ENCODE data around the gene ZNF846. TPM values are rescaled to one million over a fixed set of nuclear protein-coding genes. Genes with fewer than 3 reads are reported as not detected.
"Not testable (repeated sequence)": the region's sequence is repeated elsewhere in the genome, so short reads cannot be mapped to it uniquely, and the experiment has no call there.

The ZNF846 gene
- total RNA-seq, 1 donor from 2014 or later: 6.9 TPM

DNA sequence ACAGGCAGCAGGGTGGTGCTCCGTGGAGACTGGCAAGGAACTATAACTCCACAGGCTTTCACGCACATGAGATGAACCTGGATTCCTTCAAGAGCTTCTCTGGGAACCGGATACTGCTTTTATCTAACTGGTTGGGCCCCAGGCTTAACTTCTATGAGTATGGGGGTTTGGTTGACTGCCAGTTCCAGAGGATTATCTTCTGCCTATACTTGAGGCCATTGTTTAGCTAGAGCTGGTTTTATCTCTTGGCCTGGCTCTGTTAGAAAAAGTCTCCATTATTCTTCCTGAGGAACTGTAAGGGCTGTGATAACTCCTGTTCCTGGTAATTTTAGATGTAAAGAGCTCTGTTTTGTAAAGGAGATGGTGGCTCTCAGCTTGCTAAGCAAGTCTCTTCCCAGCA lies 40.9 kb downstream of the ZNF846 start:
- TF ChIP-seq CTCF (IDR thresholded peaks at IDR 0.05; ENCODE audit: borderline replicate concordance): no peak
- DNase-seq: no peak
- Histone ChIP-seq H3K36me3 (no peaks in the 10 kb centered on the region), H3K9me3 (replicated peaks) (peaks cover 13% of the 10 kb centered on the region), H3K4me3 (no peak overlapping the region), H3K27me3 (ENCODE audit: low read depth) (no peaks in the 10 kb centered on the region), H3K4me1 (no peaks in the 10 kb centered on the region), H3K27ac (replicated peaks) (no peak overlapping the region)
- intact Hi-C loops (cut with micrococcal nuclease): no loop called here

GRCh38 chr19:9725508-9726201 lies 42.9 kb downstream of the ZNF846 start:
- intact Hi-C loops (cut with micrococcal nuclease); H3K27ac ChIP-seq (replicated peaks); H3K4me3 ChIP-seq; H3K4me1 ChIP-seq; H3K36me3 ChIP-seq; DNase-seq; H3K27me3 ChIP-seq (ENCODE audit: low read depth): not testable (repeated sequence)
- peaks cover 13% of the 10 kb centered on the region for H3K9me3 ChIP-seq (replicated peaks)

DNA sequence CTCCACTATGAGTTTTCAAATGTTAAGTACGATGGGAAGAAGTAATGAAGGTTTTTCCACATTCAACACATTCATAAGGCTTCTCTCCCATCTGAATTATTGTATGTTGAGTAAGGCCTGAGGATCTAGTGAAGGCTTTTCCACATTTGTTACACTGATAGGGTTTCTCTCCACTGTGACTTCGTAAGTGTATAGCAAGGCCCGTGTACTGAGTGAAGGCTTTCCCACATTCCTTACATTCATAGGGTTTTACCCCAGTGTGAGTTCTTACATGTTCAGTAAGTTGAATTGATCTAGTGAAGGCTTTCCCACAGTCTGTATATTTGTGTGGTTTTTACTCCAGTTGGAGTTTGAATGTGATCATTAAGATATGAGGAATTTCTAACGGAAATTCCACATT lies 44.4 kb downstream of the ZNF846 start:
- DNase-seq: no peak
- H3K27me3 ChIP-seq (ENCODE audit: low read depth): no peaks in the 10 kb centered on the region
- intact Hi-C loops (cut with micrococcal nuclease): no loop called here
- H3K36me3 ChIP-seq: no peaks in the 10 kb centered on the region
- no peak overlapping the region for H3K27ac ChIP-seq (replicated peaks)
- no peaks in the 10 kb centered on the region for H3K4me1 ChIP-seq
- H3K4me3 ChIP-seq: no peak overlapping the region
- no peak for TF ChIP-seq CTCF (IDR thresholded peaks at IDR 0.05; ENCODE audit: borderline replicate concordance)
- H3K9me3 ChIP-seq (replicated peaks): peaks cover 13% of the 10 kb centered on the region

GRCh38 chr19:9721861-9722260 lies 46.7 kb downstream of the ZNF846 start:
- TF ChIP-seq CTCF (IDR thresholded peaks at IDR 0.05; ENCODE audit: borderline replicate concordance): no peak
- Histone ChIP-seq H3K27ac (replicated peaks) (no peak overlapping the region), H3K9me3 (replicated peaks) (peaks cover 13% of the 10 kb centered on the region), H3K4me3 (no peak overlapping the region), H3K36me3 (no peaks in the 10 kb centered on the region), H3K4me1 (no peaks in the 10 kb centered on the region), H3K27me3 (ENCODE audit: low read depth) (peaks cover 9% of the 10 kb centered on the region)
- intact Hi-C loops (cut with micrococcal nuclease): no loop called here
- DNase-seq: no peak

DNA sequence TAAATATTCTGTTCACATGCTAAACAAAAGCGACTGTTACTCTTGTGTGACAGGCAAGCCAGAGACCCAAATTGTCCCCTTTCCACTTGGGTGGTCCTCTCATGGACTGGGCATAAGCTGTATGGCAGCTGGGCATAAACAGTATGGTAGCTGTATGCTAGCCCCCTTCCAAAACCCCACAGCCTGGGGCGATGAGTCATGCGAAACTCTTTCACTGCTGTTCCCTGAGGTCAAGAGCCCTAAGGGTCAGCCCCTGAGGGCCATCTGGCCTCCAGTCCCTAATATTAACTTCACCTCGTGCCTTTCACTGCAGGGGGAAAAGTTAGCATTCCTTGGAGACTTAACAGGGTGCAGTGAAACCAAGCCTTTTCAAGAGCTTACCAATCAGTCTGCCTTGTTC lies 48.0 kb downstream of the ZNF846 start:
- no peak for TF ChIP-seq CTCF (IDR thresholded peaks at IDR 0.05; ENCODE audit: borderline replicate concordance)
- Histone ChIP-seq H3K4me3 (no peak overlapping the region), H3K9me3 (replicated peaks) (peaks cover 13% of the 10 kb centered on the region), H3K36me3 (no peaks in the 10 kb centered on the region), H3K27ac (replicated peaks) (no peak overlapping the region), H3K27me3 (ENCODE audit: low read depth) (peaks cover 9% of the 10 kb centered on the region), H3K4me1 (no peaks in the 10 kb centered on the region)
- intact Hi-C loops (cut with micrococcal nuclease): no loop called here
- DNase-seq: no peak

GRCh38 chr19:9711815-9712214 lies 56.7 kb downstream of the ZNF846 start:
- TF ChIP-seq CTCF (IDR thresholded peaks at IDR 0.05; ENCODE audit: borderline replicate concordance): no peak
- DNase-seq: no peak
- intact Hi-C loops (cut with micrococcal nuclease): no loop called here

More at GRCh38 chr19:9711815-9712214, 56.7 kb downstream of the ZNF846 start:
- no peaks in the 10 kb centered on the region for H3K4me1 ChIP-seq
- no peak overlapping the region for H3K4me3 ChIP-seq
- no peaks in the 10 kb centered on the region for H3K36me3 ChIP-seq
- H3K9me3 ChIP-seq (replicated peaks): peaks cover 18% of the 10 kb centered on the region
- no peak overlapping the region for H3K27ac ChIP-seq (replicated peaks)
- no peaks in the 10 kb centered on the region for H3K27me3 ChIP-seq (ENCODE audit: low read depth)

All from left ventricle myocardium inferior (tissue), 1 donor.